MM.1S (cell line): ENCODE measurements around the gene TRMU.

Experiments
- EZH2 ChIP-seq: fragments of 300-600 bp; sonication (generic); optimal IDR thresholded peaks from 2 replicates; pipeline ENCODE3; 2017; ENCODE audit warnings: low read depth, mild to moderate bottlenecking, antibody characterized with exemption, low read length, mixed read lengths
- EZH2phosphoT487 ChIP-seq: fragments of 300-600 bp; sonication (generic); IDR thresholded peaks from 2 replicates; pipeline ENCODE4 v1.6.1; 2018; ENCODE audit warnings: antibody characterized with exemption, low read length
- TF ChIP-seq, protein P1 (sequence below): fragments of 300-600 bp; sonication (generic); IDR thresholded peaks from 2 replicates; pipeline ENCODE4 v1.5.1; 2016; ENCODE audit warnings: antibody characterized with exemption, low read length, mixed read lengths

GRCh38 chr22:46326066-46326680 lies 9.3 kb upstream of the TRMU start:
- TF ChIP-seq, protein P1, sequence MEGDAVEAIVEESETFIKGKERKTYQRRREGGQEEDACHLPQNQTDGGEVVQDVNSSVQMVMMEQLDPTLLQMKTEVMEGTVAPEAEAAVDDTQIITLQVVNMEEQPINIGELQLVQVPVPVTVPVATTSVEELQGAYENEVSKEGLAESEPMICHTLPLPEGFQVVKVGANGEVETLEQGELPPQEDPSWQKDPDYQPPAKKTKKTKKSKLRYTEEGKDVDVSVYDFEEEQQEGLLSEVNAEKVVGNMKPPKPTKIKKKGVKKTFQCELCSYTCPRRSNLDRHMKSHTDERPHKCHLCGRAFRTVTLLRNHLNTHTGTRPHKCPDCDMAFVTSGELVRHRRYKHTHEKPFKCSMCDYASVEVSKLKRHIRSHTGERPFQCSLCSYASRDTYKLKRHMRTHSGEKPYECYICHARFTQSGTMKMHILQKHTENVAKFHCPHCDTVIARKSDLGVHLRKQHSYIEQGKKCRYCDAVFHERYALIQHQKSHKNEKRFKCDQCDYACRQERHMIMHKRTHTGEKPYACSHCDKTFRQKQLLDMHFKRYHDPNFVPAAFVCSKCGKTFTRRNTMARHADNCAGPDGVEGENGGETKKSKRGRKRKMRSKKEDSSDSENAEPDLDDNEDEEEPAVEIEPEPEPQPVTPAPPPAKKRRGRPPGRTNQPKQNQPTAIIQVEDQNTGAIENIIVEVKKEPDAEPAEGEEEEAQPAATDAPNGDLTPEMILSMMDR: no peak
- TF ChIP-seq EZH2: no peak
- no peak for TF ChIP-seq EZH2phosphoT487
